Measurements from ENCODE around the gene DPYD.

DPYD gene

GRCh38 chr1:97792655-97793054 is 128.2 kb downstream of the DPYD start:
- TF ChIP-seq CTCF (conservative IDR thresholded peaks at IDR 0.05; ENCODE audit: low read depth): no peak
- ChIA-PET POLR2A (ENCODE audit: low non-redundant PET) (no interaction called here), CTCF (interaction anchor here (0.6 kb wide), 1 partner anchor 664 kb away, joined by 3 read pairs; no protein-coding TSS in a partner anchor)
- no peak overlapping the region for H3K27ac ChIP-seq
- DNase-seq (ENCODE audit: low spot score): no peak

GRCh38 chr1:97791251-97791650 is 129.6 kb downstream of the DPYD start:
- no peak overlapping the region for H3K27ac ChIP-seq
- no peak for DNase-seq (ENCODE audit: low spot score)
- ChIA-PET POLR2A (ENCODE audit: low non-redundant PET) (no interaction called here), CTCF (no interaction called here)
- TF ChIP-seq CTCF (conservative IDR thresholded peaks at IDR 0.05; ENCODE audit: low read depth): no peak

GRCh38 chr1:97787231-97787630 is 133.6 kb downstream of the DPYD start:
- DNase-seq (ENCODE audit: low spot score): no peak
- H3K27ac ChIP-seq: no peak overlapping the region
- no peak for TF ChIP-seq CTCF (conservative IDR thresholded peaks at IDR 0.05; ENCODE audit: low read depth)
- CTCF ChIA-PET: no interaction called here
- POLR2A ChIA-PET (ENCODE audit: low non-redundant PET): no interaction called here

- no peak overlapping the region for H3K27ac ChIP-seq
- ChIA-PET POLR2A (ENCODE audit: low non-redundant PET) (no interaction called here), CTCF (no interaction called here)
- TF ChIP-seq CTCF (conservative IDR thresholded peaks at IDR 0.05; ENCODE audit: low read depth): no peak
- DNase-seq (ENCODE audit: low spot score): no peak
Observed at GRCh38 chr1:97784661-97785060, 136.2 kb downstream of the DPYD start.

- ChIA-PET POLR2A (ENCODE audit: low non-redundant PET) (no interaction called here), CTCF (interaction anchor here (1.5 kb wide), 1 partner anchor 685 kb away, joined by 3 read pairs; no protein-coding TSS in a partner anchor)
- no peak for TF ChIP-seq CTCF (conservative IDR thresholded peaks at IDR 0.05; ENCODE audit: low read depth)
Observed at GRCh38 chr1:97783751-97784150, 137.1 kb downstream of the DPYD start.

GRCh38 chr1:97781762-97782337 is 139.0 kb downstream of the DPYD start:
- no peak for TF ChIP-seq CTCF (conservative IDR thresholded peaks at IDR 0.05; ENCODE audit: low read depth)
- no peak for DNase-seq (ENCODE audit: low spot score)
- ChIA-PET POLR2A (ENCODE audit: low non-redundant PET) (no interaction called here), CTCF (no interaction called here)
- H3K27ac ChIP-seq: no peak overlapping the region

More at GRCh38 chr1:97783751-97784150, 137.1 kb downstream of the DPYD start:
- no peak for DNase-seq (ENCODE audit: low spot score)
- no peak overlapping the region for H3K27ac ChIP-seq
